HepG2 (cell line): ENCODE results near the gene CFAP100. TPM values are rescaled to one million over a fixed set of nuclear protein-coding genes. Genes with fewer than 3 reads are reported as not detected.
A peak's percentile ranks its signal among the peaks of the same experiment; 100 is the strongest.

Experiments
- ADNP ChIP-seq: sonication (generic); formaldehyde crosslinking; IDR thresholded peaks from 2 replicates; pipeline ENCODE4 v1.4.0; 2020; ENCODE audit warnings: missing genetic modification reagents
- ARNT ChIP-seq: fragments of 450-650 bp; IDR thresholded peaks from 2 replicates; pipeline ENCODE4 v1.6.1; 2017
- ATF7 ChIP-seq, 2 experiments: fragments of 450-650 bp in 1 of 2; sonication (generic) in 1 of 2; formaldehyde crosslinking in 1 of 2; IDR thresholded peaks; 2 replicates each; pipeline versions ENCODE4 v1.4.0 to v1.6.1; 2016 to 2020; ENCODE audit warnings: antibody characterized with exemption in 1 of 2, mild to moderate bottlenecking in 1 of 2, missing genetic modification reagents in 1 of 2
- BCL6 ChIP-seq: IDR thresholded peaks from 2 replicates; pipeline ENCODE4 v1.6.1; 2016; ENCODE audit warnings: missing genetic modification reagents, missing compliant biosample characterization
- BRF2 ChIP-seq: sonication (generic); formaldehyde crosslinking; IDR thresholded peaks from 2 replicates; pipeline ENCODE4 v1.8.1; 2022; ENCODE audit warnings: mild to moderate bottlenecking, missing genetic modification reagents
- FOXJ3 ChIP-seq: sonication (generic); formaldehyde crosslinking; IDR thresholded peaks from 2 replicates; pipeline ENCODE4 v1.4.0; 2020; ENCODE audit warnings: missing genetic modification reagents, mild to moderate bottlenecking, borderline replicate concordance
- HNF4A ChIP-seq: sonication (generic); formaldehyde crosslinking; IDR thresholded peaks from 2 replicates; pipeline ENCODE4 v1.4.0; 2020; ENCODE audit warnings: missing genetic modification reagents
- KLF11 ChIP-seq: IDR thresholded peaks from 2 replicates; pipeline ENCODE4 v1.6.1; 2016; ENCODE audit warnings: missing compliant biosample characterization
- LCORL ChIP-seq, 2 experiments: fragments of 450-650 bp in 1 of 2; sonication (generic) in 1 of 2; formaldehyde crosslinking in 1 of 2; IDR thresholded peaks; 2 replicates each; pipeline versions ENCODE4 v1.5.0 to v1.6.1; 2017 to 2020; ENCODE audit warnings: antibody characterized with exemption in 1 of 2, missing genetic modification reagents in 1 of 2
- MEIS1 ChIP-seq: sonication (generic); formaldehyde crosslinking; IDR thresholded peaks from 2 replicates; pipeline ENCODE4 v1.9.0; 2021; ENCODE audit warnings: mild to moderate bottlenecking, missing genetic modification reagents, moderate library complexity, borderline replicate concordance
- PITX1 ChIP-seq: sonication (generic); formaldehyde crosslinking; IDR thresholded peaks from 2 replicates; pipeline ENCODE4 v1.5.1; 2020; ENCODE audit warnings: mild to moderate bottlenecking, missing genetic modification reagents
- SIN3B ChIP-seq: fragments of 150-350 bp; IDR thresholded peaks from 2 replicates; pipeline ENCODE4 v1.6.1; 2014; ENCODE audit warnings: low read length
- SNRNP70 ChIP-seq: fragments of 200-400 bp; formaldehyde crosslinking; IDR thresholded peaks from 2 replicates; pipeline ENCODE4 v1.6.1; 2017; ENCODE audit warnings: mild to moderate bottlenecking, low read depth, low read length, moderate library complexity
- SP4 ChIP-seq: sonication (generic); formaldehyde crosslinking; IDR thresholded peaks from 2 replicates; pipeline ENCODE4 v1.8.1; 2023; ENCODE audit warnings: mild to moderate bottlenecking, missing genetic modification reagents
- SP5 ChIP-seq: IDR thresholded peaks from 2 replicates; pipeline ENCODE4 v1.6.1; 2016; ENCODE audit warnings: low read depth, borderline replicate concordance
- TBX2 ChIP-seq: sonication (generic); formaldehyde crosslinking; IDR thresholded peaks from 2 replicates; pipeline ENCODE4 v1.5.0; 2020; ENCODE audit warnings: missing genetic modification reagents, mild to moderate bottlenecking, borderline replicate concordance
- TOPORS ChIP-seq: sonication (generic); formaldehyde crosslinking; IDR thresholded peaks from 2 replicates; pipeline ENCODE4 v1.8.0; 2023; ENCODE audit warnings: mild to moderate bottlenecking, missing genetic modification reagents
- ZBTB42 ChIP-seq: sonication (generic); formaldehyde crosslinking; IDR thresholded peaks from 2 replicates; pipeline ENCODE4 v1.5.0; 2020; ENCODE audit warnings: mild to moderate bottlenecking, missing genetic modification reagents
- ZC3H4 ChIP-seq: sonication (generic); formaldehyde crosslinking; IDR thresholded peaks from 2 replicates; pipeline ENCODE4 v1.4.0; 2020; ENCODE audit warnings: missing genetic modification reagents, borderline replicate concordance
- ZFP36 ChIP-seq: fragments of 150-350 bp; IDR thresholded peaks from 2 replicates; pipeline ENCODE4 v1.6.1; 2018; ENCODE audit warnings: borderline replicate concordance, low read length, low read depth; ENCODE audit not compliant: partially characterized antibody
- ZFP91 ChIP-seq: sonication (generic); formaldehyde crosslinking; IDR thresholded peaks from 2 replicates; pipeline ENCODE4 v1.9.0; 2022; ENCODE audit warnings: missing genetic modification reagents, mild to moderate bottlenecking, borderline replicate concordance
- ZIK1 ChIP-seq: sonication (generic); formaldehyde crosslinking; IDR thresholded peaks from 2 replicates; pipeline ENCODE4 v1.5.0; 2020; ENCODE audit warnings: mild to moderate bottlenecking, low read depth, missing genetic modification reagents, borderline replicate concordance
- ZKSCAN1 ChIP-seq: fragments of 150-350 bp; IDR thresholded peaks from 2 replicates; pipeline ENCODE4 v1.6.1; 2014; ENCODE audit warnings: low read length
- ZNF260 ChIP-seq: sonication (generic); formaldehyde crosslinking; IDR thresholded peaks from 2 replicates; pipeline ENCODE4 v1.4.0; 2020; ENCODE audit warnings: missing genetic modification reagents, low read depth, mild to moderate bottlenecking, borderline replicate concordance
- ZNF460 ChIP-seq: sonication (generic); formaldehyde crosslinking; IDR thresholded peaks from 2 replicates; pipeline ENCODE4 v1.5.1; 2020; ENCODE audit warnings: missing genetic modification reagents, mild to moderate bottlenecking, borderline replicate concordance
- ZNF652 ChIP-seq: IDR thresholded peaks from 2 replicates; pipeline ENCODE4 v1.6.1; 2016; ENCODE audit warnings: low read depth, borderline replicate concordance
- ZNF678 ChIP-seq: sonication (generic); formaldehyde crosslinking; IDR thresholded peaks from 2 replicates; pipeline ENCODE4 v1.4.0; 2020; ENCODE audit warnings: mild to moderate bottlenecking, missing genetic modification reagents
- ZNF747 ChIP-seq: sonication (generic); formaldehyde crosslinking; IDR thresholded peaks from 2 replicates; pipeline ENCODE4 v1.8.1; 2023; ENCODE audit warnings: missing genetic modification reagents, mild to moderate bottlenecking, borderline replicate concordance
- ZNF850 ChIP-seq: sonication (generic); formaldehyde crosslinking; conservative IDR thresholded peaks from 2 replicates; pipeline ENCODE4 v1.9.0; 2021; ENCODE audit warnings: mild to moderate bottlenecking, missing genetic modification reagents
- polyA plus RNA-seq, 8 experiments: library from polyadenylated mRNA; depleted of rRNA in 3 of 8; stranded (reverse) in 7 of 8; unstranded in 1 of 8; fragments of >200 nt; fragmentation: Illumina TruSeq in 4 of 8; extraction: Trizol in 4 of 8; gene quantifications; 2 replicates each; pipeline versions ENCODE4 v1.2.1 to v1.2.3, GENCODE V29; 2011 to 2016; ENCODE audit warnings: low read depth in 4 of 8, missing spikeins in 1 of 8, mixed read lengths in 1 of 8; ENCODE audit not compliant: insufficient read depth in 1 of 8
- total RNA-seq, 5 experiments: library from RNA; depleted of rRNA; stranded (reverse); fragments of >200 nt; fragmentation: Illumina TruSeq; extraction: Trizol; gene quantifications; 2 replicates each; pipeline ENCODE4 v1.2.3, GENCODE V29; 2016; ENCODE audit warnings: low read depth in 1 of 5

CFAP100 gene
- total and polyA plus RNA-seq, 2 of the 13 experiments (the other 11 are each of a cell fraction or from before 2014, with no cell fraction given): 0.32 TPM; not detected in 1

GRCh38 chr3:126367316-126367805 is 27.3 kb upstream of the CFAP100 start (continued):
- TF ChIP-seq TOPORS (CRISPR knock-in tag) (no peak), ADNP (no peak), BCL6 (CRISPR knock-in tag) (peak; percentile 49), KLF11 (CRISPR knock-in tag) (no peak), ZIK1 (CRISPR knock-in tag) (no peak), LCORL (IDR thresholded peaks at IDR 0.05) (no peak), LCORL (CRISPR knock-in tag; IDR thresholded peaks at IDR 0.05) (peak; percentile 80), ZKSCAN1 (no peak), ATF7 (IDR thresholded peaks at IDR 0.05) (no peak), ATF7 (CRISPR knock-in tag; IDR thresholded peaks at IDR 0.05) (no peak), ARNT (no peak), TBX2 (peak; percentile 28; the same call in 1 of the 2 replicates), ZBTB42 (CRISPR knock-in tag) (no peak), ZNF850 (no peak), ZFP91 (CRISPR knock-in tag) (no peak), SNRNP70 (no peak), ZNF678 (CRISPR knock-in tag) (no peak), ZC3H4 (CRISPR knock-in tag) (no peak), ZNF747 (no peak), SIN3B (no peak), ZFP36 (no peak), BRF2 (CRISPR knock-in tag) (no peak), PITX1 (CRISPR knock-in tag) (no peak), MEIS1 (CRISPR knock-in tag) (no peak), ZNF260 (CRISPR knock-in tag) (no peak), ZNF460 (no peak), ZNF652 (peak; percentile 73), HNF4A (CRISPR knock-in tag) (peak; percentile 62), SP5 (CRISPR knock-in tag) (no peak), FOXJ3 (CRISPR knock-in tag) (no peak), SP4 (CRISPR knock-in tag) (no peak)
